GM12892 (cell line): Measurements from ENCODE around the gene SLC2A9.

ENCODE experiments used
- POLR2A ChIP-seq: IDR thresholded peaks from 2 replicates; pipeline ENCODE4 v1.6.1; 2011; ENCODE audit warnings: low read depth, low read length, control low read depth
- TAF1 ChIP-seq: IDR thresholded peaks from 2 replicates; pipeline ENCODE4 v1.6.1; 2011; ENCODE audit warnings: low read depth, mild to moderate bottlenecking, control low read depth, low read length, borderline replicate concordance

- no peak for TF ChIP-seq POLR2A
- TF ChIP-seq TAF1, result no peak
Measured at GRCh38 chr4:10034136-10034535, 12.8 kb upstream of the SLC2A9 start.
